Vagina (tissue), 2 donors: ENCODE data around the gene ESPN. TPM values are rescaled to one million over a fixed set of nuclear protein-coding genes. Genes with fewer than 3 reads are reported as not detected.
"Not testable (repeated sequence)": the region's sequence is repeated elsewhere in the genome, so short reads cannot be mapped to it uniquely, and the experiment has no call there.

ENCODE experiments used
- DNase-seq, 2 donors: peaks; one replicate each; pipeline ENCODE4 v3.0.0-alpha.2; 2017; ENCODE audit errors: extremely low spot score in 2 of 2
- H3K27ac ChIP-seq: fragments of 200-600 bp; sonication (generic); one replicate; pipeline ENCODE4 v1.5.1; 2019
- H3K27me3 ChIP-seq: fragments of 200-600 bp; sonication (generic); one replicate; pipeline ENCODE4 v1.5.1; 2019
- H3K36me3 ChIP-seq, 2 donors: fragments of 200-600 bp; sonication (generic); one replicate each; pipeline ENCODE4 v1.5.1; 2017 to 2019
- H3K4me1 ChIP-seq: fragments of 200-600 bp; sonication (generic); one replicate; pipeline ENCODE4 v1.5.1; 2019
- H3K4me3 ChIP-seq, 2 donors: fragments of 200-600 bp; sonication (generic); 1 replicate in 1 of 2; 2 replicates in 1 of 2; pipeline ENCODE4 v1.5.1; 2016 to 2019
- H3K9me3 ChIP-seq: fragments of 200-600 bp; sonication (generic); one replicate; pipeline ENCODE4 v1.5.1; 2019
- POLR2A ChIP-seq, 2 donors: fragments of 450-650 bp; IDR thresholded peaks; one replicate each; pipeline ENCODE4 v1.6.1; 2017; ENCODE audit warnings: antibody characterized with exemption in 2 of 2, mild to moderate bottlenecking in 2 of 2, moderate library complexity in 2 of 2
- POLR2AphosphoS5 ChIP-seq, 2 donors: sonication (generic); formaldehyde crosslinking; IDR thresholded peaks; one replicate each; pipeline ENCODE4 v1.9.0; 2017; ENCODE audit warnings: antibody characterized with exemption in 2 of 2, mild to moderate bottlenecking in 2 of 2, low read depth in 1 of 2; ENCODE audit not compliant: insufficient read depth in 1 of 2
- intact Hi-C: fragments of 100-400 bp; cut with DNase I; formaldehyde crosslinking; loops from one replicate; pipeline ENCODE4 v1.15.1; 2023
- total RNA-seq: library from RNA; depleted of rRNA; stranded (reverse); fragments of >200 nt; gene quantifications from one replicate; pipeline ENCODE4 v1.2.3, GENCODE V29; 2016
- TF ChIP-seq, protein P1 (sequence below), 3 experiments: fragments of 450-650 bp in 2 of 3; fragments of 200-600 bp in 1 of 3; sonication (generic) in 1 of 3; IDR thresholded peaks; one replicate each; pipeline ENCODE4 v1.5.1; 2017 to 2019; ENCODE audit warnings: antibody characterized with exemption in 3 of 3, mild to moderate bottlenecking in 2 of 3, moderate library complexity in 2 of 3

The ESPN gene
- total RNA-seq, 1 donor from 2014 or later = 77.1 TPM

DNA sequence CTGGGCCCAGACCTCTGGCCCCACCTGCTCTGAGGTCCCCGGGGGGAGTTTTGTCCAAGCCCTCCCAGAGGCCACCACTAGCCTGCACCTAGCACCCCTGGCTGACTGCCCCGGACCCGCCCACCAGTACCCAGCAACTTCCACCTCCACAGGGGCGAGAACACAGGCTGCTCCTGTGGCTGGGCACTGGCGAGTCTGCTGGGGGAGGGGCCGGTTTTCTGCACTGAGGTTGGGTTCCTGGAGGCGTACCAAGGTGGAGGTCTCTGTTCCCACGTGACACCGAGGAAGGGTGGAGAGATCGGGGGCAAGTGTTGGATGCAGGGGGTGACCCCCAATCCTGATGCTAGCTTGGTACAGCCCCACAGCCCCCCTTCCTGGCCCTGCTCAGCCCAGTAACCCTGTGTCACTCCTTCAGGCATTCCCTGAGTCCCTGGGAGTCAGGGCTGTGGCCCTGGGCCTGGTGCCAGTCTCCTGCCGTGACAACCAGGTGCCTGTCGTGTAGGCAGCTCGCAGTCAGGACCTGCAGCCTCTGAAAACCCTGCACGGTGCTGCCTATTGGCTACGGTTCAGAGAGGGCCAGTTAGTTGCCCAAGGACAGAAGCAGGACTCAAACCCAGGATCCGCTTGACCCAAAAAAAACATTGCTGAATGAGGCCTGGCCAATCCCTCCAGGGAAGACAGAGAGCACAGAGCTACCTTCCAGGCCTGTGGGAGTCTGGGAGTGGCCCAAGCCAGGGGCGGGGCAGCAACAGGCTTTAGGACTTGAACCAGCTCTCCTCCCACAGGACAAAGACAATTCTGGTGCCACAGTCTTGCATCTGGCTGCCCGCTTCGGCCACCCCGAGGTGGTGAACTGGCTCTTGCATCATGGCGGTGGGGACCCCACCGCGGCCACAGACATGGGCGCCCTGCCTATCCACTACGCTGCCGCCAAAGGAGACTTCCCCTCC is 3.1 kb downstream of the ESPN start:
- TF ChIP-seq POLR2AphosphoS5 (IDR thresholded peaks at IDR 0.05; ENCODE audit: insufficient read depth in 1 of 2, low read depth in 1 of 2) (no peak), POLR2A (IDR thresholded peaks at IDR 0.05) (no peak)
- TF ChIP-seq, protein P1, sequence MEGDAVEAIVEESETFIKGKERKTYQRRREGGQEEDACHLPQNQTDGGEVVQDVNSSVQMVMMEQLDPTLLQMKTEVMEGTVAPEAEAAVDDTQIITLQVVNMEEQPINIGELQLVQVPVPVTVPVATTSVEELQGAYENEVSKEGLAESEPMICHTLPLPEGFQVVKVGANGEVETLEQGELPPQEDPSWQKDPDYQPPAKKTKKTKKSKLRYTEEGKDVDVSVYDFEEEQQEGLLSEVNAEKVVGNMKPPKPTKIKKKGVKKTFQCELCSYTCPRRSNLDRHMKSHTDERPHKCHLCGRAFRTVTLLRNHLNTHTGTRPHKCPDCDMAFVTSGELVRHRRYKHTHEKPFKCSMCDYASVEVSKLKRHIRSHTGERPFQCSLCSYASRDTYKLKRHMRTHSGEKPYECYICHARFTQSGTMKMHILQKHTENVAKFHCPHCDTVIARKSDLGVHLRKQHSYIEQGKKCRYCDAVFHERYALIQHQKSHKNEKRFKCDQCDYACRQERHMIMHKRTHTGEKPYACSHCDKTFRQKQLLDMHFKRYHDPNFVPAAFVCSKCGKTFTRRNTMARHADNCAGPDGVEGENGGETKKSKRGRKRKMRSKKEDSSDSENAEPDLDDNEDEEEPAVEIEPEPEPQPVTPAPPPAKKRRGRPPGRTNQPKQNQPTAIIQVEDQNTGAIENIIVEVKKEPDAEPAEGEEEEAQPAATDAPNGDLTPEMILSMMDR (IDR thresholded peaks at IDR 0.05) = no peak
- DNase-seq = no peak
- Histone ChIP-seq H3K27ac (no peak overlapping the region), H3K27me3 (peaks cover 12% of the 10 kb centered on the region), H3K36me3 (no peaks in the 10 kb centered on the region), H3K4me3 (no peak overlapping the region), H3K4me1 (peaks cover 33% of the 10 kb centered on the region), H3K9me3 (no peaks in the 10 kb centered on the region)
- intact Hi-C loops = no loop called here

DNA sequence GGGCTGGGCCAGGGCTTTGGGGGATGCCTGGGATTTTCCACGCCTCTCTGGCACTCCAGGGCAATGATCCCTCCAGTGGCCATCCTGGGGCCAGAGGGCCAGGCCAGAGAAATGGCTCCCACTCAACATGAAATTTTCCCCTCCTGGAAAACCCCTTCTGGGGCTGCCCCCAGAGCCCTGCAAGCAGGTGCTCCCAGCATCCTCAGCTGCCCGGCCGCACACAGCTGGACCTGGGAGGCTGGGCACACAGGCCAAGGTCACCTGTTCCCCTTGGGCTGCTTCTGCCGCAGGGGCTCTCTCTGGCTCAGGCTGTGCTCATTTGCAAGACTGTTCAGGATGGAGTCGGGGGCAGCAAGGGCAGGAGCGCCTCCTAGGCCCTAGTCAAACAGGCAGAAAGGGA is 3.9 kb downstream of the ESPN start:
- peaks cover 12% of the 10 kb centered on the region for H3K27me3 ChIP-seq
- DNase-seq, intact Hi-C loops, H3K9me3 ChIP-seq, H3K36me3 ChIP-seq, H3K4me3 ChIP-seq, H3K27ac ChIP-seq: not testable (repeated sequence)
- peaks cover 28% of the 10 kb centered on the region for H3K4me1 ChIP-seq

GRCh38 chr1:6429660-6430411 is 5.3 kb downstream of the ESPN start:
- peaks cover 18% of the 10 kb centered on the region for H3K4me1 ChIP-seq
- not testable (repeated sequence) for H3K4me3 ChIP-seq, H3K36me3 ChIP-seq, H3K9me3 ChIP-seq, H3K27me3 ChIP-seq, DNase-seq, H3K27ac ChIP-seq
- intact Hi-C loops = loop anchor here (10.0 kb wide), 2 partner anchors 65 to 185 kb away; partner anchors contain the start of gene HES3

DNA sequence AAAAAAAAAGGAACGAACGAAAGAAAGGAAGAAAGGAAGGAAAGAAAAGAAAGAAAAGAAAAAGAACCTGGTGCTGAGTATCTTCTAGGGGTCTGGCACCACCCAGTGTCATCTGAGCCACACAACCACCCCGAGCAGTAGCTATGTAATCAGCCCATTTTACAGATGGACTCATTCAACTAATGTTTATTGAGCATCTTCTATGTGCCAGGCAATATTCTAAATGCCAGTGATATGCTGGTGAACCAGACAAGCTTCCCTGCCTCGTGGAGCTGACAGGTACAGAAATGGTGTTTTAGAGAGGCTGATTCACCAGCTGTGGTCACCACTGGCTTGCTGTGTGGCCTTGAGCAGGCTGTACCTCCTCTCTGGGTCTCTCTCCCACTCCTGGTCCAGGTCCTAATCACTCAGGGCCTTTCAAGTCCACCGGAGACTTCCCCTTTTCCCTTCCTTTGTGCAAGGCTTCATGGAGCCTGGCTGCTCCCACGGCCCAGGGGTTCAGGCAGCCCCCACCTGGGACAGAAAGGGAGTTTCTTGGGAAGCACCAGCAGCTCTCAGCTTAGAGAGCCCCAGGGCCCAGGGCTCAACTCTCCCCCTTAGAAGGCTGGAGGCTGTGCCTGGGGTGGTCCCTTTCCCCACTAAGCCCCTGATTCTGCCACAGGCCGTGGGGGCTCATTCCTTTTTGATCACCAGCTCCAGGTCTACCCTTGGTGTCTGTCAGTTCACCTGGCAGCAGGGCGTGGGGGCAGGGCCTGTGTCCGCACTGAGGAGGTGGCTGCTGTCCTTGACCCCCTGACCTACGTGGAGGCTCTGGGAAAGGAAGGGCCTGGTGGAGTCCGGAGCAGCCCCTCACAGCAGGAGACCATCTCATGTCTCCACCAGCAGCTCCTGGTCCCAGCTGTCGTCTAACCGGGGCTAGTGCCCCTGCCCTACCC is 7.3 kb downstream of the ESPN start:
- intact Hi-C loops = loop anchor here (10.0 kb wide), 2 partner anchors 67 to 187 kb away; partner anchors contain the start of gene HES3
- H3K27me3 ChIP-seq, DNase-seq: not testable (repeated sequence)

GRCh38 chr1:6434186-6434585 is 9.6 kb downstream of the ESPN start:
- no peak overlapping the region for H3K27ac ChIP-seq
- DNase-seq = no peak
- H3K4me3 ChIP-seq = no peak overlapping the region
- H3K9me3 ChIP-seq = no peaks in the 10 kb centered on the region
- H3K27me3 ChIP-seq = no peaks in the 10 kb centered on the region
- intact Hi-C loops = loop anchor here (10.0 kb wide), 2 partner anchors 69 to 189 kb away; partner anchors contain the start of gene HES3
- TF ChIP-seq POLR2AphosphoS5 (IDR thresholded peaks at IDR 0.05; ENCODE audit: insufficient read depth in 1 of 2, low read depth in 1 of 2) = no peak
- TF ChIP-seq, protein P1 (IDR thresholded peaks at IDR 0.05) = no peak
- TF ChIP-seq POLR2A (IDR thresholded peaks at IDR 0.05) = no peak
- H3K4me1 ChIP-seq = no peaks in the 10 kb centered on the region
- H3K36me3 ChIP-seq = no peaks in the 10 kb centered on the region

More for the DNA sequence above, 7.3 kb downstream of the ESPN start:
- not testable (repeated sequence) for H3K9me3 ChIP-seq, H3K27ac ChIP-seq, H3K4me1 ChIP-seq, H3K36me3 ChIP-seq, H3K4me3 ChIP-seq

GRCh38 chr1:6435129-6435528 is 10.6 kb downstream of the ESPN start:
- Histone ChIP-seq H3K4me3 (no peak overlapping the region), H3K27me3 (no peaks in the 10 kb centered on the region), H3K36me3 (no peaks in the 10 kb centered on the region), H3K4me1 (peaks cover 4% of the 10 kb centered on the region), H3K9me3 (no peaks in the 10 kb centered on the region), H3K27ac (no peak overlapping the region)
- intact Hi-C loops = loop anchor here (10.0 kb wide), 2 partner anchors 70 to 190 kb away; partner anchors contain the start of gene HES3
- DNase-seq = no peak
- TF ChIP-seq, protein P1 (IDR thresholded peaks at IDR 0.05) = no peak
- TF ChIP-seq POLR2A (IDR thresholded peaks at IDR 0.05) = no peak
- TF ChIP-seq POLR2AphosphoS5 (IDR thresholded peaks at IDR 0.05; ENCODE audit: insufficient read depth in 1 of 2, low read depth in 1 of 2) = no peak
